KOPT-K1 (cell line): Measurements from ENCODE around the gene SPRR1A.
"Not testable (repeated sequence)": the region's sequence is repeated elsewhere in the genome, so short reads cannot be mapped to it uniquely, and the experiment has no call there.

Experiments
- H3K27ac ChIP-seq: fragments of 200-600 bp; sonication (generic); 2 replicates; pipeline ENCODE4 v1.5.1; 2016; ENCODE audit warnings: antibody characterized with exemption, mild to moderate bottlenecking, low read depth, low read length; ENCODE audit not compliant: poor library complexity, severe bottlenecking
- H3K36me3 ChIP-seq: fragments of 200-600 bp; sonication (generic); 2 replicates; pipeline ENCODE4 v1.5.1; 2017; ENCODE audit warnings: antibody characterized with exemption, mild to moderate bottlenecking, low read length, moderate library complexity; ENCODE audit not compliant: insufficient read depth
- H3K9me3 ChIP-seq: fragments of 200-600 bp; sonication (generic); 2 replicates; pipeline ENCODE4 v1.5.1; 2017; ENCODE audit warnings: antibody characterized with exemption, low read length, mild to moderate bottlenecking; ENCODE audit not compliant: insufficient read depth, poor library complexity, severe bottlenecking

SPRR1A gene

DNA sequence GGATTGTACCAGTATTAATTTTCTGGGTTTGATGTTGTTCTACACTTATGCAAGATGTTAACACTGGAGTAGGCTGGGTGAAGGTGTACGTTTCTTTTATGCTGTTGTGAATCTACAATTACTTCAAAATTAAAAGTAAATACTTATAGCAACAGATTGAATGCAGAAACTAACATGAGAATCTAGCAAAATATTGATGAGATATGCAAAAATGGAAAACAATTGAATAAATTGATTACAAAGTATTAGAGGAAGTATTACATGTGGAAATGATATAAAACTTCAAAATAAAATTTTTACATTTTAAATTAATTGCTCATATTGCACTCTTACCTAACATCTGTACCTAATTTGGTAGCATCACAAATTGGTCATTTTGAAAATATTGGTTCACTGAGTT, 12.0 kb downstream of the SPRR1A start:
- Histone ChIP-seq H3K9me3 (no peaks in the 10 kb centered on the region), H3K36me3 (no peaks in the 10 kb centered on the region), H3K27ac (no peak overlapping the region)

- H3K36me3 ChIP-seq: no peaks in the 10 kb centered on the region
- no peak overlapping the region for H3K27ac ChIP-seq
- H3K9me3 ChIP-seq: no peaks in the 10 kb centered on the region
These were observed 12.9 kb downstream of the SPRR1A start for GRCh38 chr1:152996633-152997400.

DNA sequence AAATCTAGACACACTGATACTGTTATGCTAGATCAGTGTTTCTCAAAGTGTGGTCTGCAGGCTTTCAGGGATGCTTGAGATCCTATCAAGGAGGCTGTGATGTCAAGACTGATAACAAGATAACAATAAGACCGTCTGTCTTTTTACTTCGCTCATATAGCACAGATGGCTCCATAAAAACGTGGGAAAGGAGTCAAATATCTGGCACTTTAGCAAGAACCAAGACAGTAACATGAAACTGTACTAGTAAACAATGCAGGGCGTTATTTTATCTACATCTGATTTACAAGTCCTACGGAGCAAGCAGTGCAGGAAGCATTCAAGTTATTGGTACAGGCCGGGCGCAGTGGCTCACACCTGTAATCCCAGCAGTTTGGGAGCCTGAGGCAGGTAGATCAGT, 14.0 kb downstream of the SPRR1A start:
- H3K36me3 ChIP-seq: no peaks in the 10 kb centered on the region
- no peak overlapping the region for H3K27ac ChIP-seq
- H3K9me3 ChIP-seq: no peaks in the 10 kb centered on the region

- no peaks in the 10 kb centered on the region for H3K9me3 ChIP-seq
- H3K27ac ChIP-seq: no peak overlapping the region
- no peaks in the 10 kb centered on the region for H3K36me3 ChIP-seq
These were observed 14.6 kb downstream of the SPRR1A start for GRCh38 chr1:152998476-152998875.

GRCh38 chr1:152999818-153000217, 15.9 kb downstream of the SPRR1A start:
- H3K27ac ChIP-seq: no peak overlapping the region
- no peaks in the 10 kb centered on the region for H3K9me3 ChIP-seq
- H3K36me3 ChIP-seq: no peaks in the 10 kb centered on the region

DNA sequence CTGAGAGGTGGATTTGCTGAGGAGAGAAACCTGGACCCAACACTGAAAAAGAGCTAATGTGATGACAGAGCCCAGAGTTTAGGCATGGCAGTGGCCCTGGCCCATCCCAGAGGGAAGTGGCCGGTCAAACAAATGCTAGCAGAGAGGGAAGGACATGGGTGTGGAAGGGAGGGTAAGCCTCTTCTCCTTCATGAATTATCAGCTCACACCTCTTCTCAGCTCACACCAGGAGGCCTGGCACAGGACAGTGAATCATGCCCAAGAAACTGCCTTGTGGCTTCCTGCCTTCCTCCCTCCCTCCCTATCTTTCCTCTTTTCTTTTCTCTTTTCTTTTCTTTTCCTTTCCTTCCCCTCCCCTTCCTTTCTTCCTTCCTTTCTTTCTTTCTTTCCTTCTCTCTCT, 16.4 kb downstream of the SPRR1A start:
- no peak overlapping the region for H3K27ac ChIP-seq

GRCh38 chr1:153001382-153001781, 17.5 kb downstream of the SPRR1A start, which contains the start of gene SPRR3:
SPRR3 (plus strand) TSS chr1:153001749; CDS start chr1:153003021, 1,272 bp downstream.
- H3K27ac ChIP-seq: no peak within 1 kb of the TSS
- H3K9me3 ChIP-seq: no peaks in the 10 kb centered on the region
- H3K36me3 ChIP-seq: no peaks in the 10 kb centered on the region

More for the DNA sequence above, 16.4 kb downstream of the SPRR1A start:
- Histone ChIP-seq H3K36me3 (no peaks in the 10 kb centered on the region), H3K9me3 (no peaks in the 10 kb centered on the region)

GRCh38 chr1:153011235-153011758, 27.4 kb downstream of the SPRR1A start:
- H3K9me3 ChIP-seq, H3K27ac ChIP-seq, H3K36me3 ChIP-seq: not testable (repeated sequence)

- H3K36me3 ChIP-seq, H3K27ac ChIP-seq, H3K9me3 ChIP-seq: not testable (repeated sequence)
These were observed 37.9 kb downstream of the SPRR1A start for GRCh38 chr1:153021829-153022228.

DNA sequence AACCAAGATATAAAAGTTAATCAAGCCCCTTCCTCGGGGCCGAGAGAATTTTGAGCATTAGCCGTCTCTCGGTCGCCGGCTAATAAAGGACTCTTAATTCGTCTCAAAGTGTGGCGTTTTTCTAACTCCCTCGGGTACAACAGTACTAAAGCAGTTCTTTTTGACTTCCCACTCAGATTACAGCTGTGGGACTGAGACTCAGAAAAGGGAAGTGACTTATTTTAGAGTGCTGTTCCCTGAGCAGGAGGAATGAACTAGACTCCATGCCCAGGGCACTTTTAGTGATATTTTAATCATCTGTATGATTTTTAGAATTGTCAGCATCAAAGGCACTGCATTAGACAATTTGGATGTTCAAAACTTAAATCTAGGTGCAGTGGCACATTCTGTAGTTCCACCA, 38.5 kb downstream of the SPRR1A start:
- H3K27ac ChIP-seq, H3K36me3 ChIP-seq, H3K9me3 ChIP-seq: not testable (repeated sequence)

- Histone ChIP-seq H3K27ac (no peak overlapping the region), H3K9me3 (no peaks in the 10 kb centered on the region), H3K36me3 (no peaks in the 10 kb centered on the region)
These were observed 39.2 kb downstream of the SPRR1A start for GRCh38 chr1:153023109-153023508.

GRCh38 chr1:153024413-153024812, 40.5 kb downstream of the SPRR1A start:
- Histone ChIP-seq H3K27ac (no peak overlapping the region), H3K9me3 (no peaks in the 10 kb centered on the region), H3K36me3 (no peaks in the 10 kb centered on the region)

GRCh38 chr1:153025797-153026196, 41.9 kb downstream of the SPRR1A start:
- Histone ChIP-seq H3K27ac (no peak overlapping the region), H3K9me3 (no peaks in the 10 kb centered on the region), H3K36me3 (no peaks in the 10 kb centered on the region)

DNA sequence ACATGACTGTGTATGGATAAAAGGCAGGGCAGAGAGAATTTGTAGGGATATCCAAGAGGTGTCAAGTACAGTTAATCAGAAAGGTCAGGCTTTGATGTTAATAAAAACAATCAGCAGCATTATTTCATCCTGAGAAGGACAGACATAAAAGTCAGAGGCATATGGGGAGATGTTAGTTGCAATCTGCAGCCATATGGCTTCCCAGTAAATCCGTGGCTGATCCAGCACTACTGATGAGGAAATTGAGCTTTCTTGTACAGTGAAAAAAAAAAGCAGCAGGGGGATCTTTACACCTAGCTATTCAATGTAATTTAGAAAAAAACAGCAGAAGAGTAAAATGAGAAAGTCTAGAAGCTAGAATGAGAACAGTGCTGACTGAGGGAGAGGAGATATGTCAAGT, 44.9 kb downstream of the SPRR1A start:
- Histone ChIP-seq H3K9me3 (no peaks in the 10 kb centered on the region), H3K27ac (no peak overlapping the region), H3K36me3 (no peaks in the 10 kb centered on the region)

- H3K36me3 ChIP-seq: no peaks in the 10 kb centered on the region
- H3K9me3 ChIP-seq: no peaks in the 10 kb centered on the region
- H3K27ac ChIP-seq: no peak within 1 kb of the TSS
These were observed 47.0 kb downstream of the SPRR1A start, which contains the start of gene SPRR1B for GRCh38 chr1:153030895-153031294. SPRR1B (plus strand) TSS chr1:153031203; CDS start chr1:153032346, 1,143 bp downstream.

GRCh38 chr1:153032073-153032472, 48.2 kb downstream of the SPRR1A start:
- H3K27ac ChIP-seq: no peak overlapping the region
- no peaks in the 10 kb centered on the region for H3K9me3 ChIP-seq
- H3K36me3 ChIP-seq: no peaks in the 10 kb centered on the region
